ENCODE measurements around the gene CLCN6.

CLCN6 gene

GRCh38 chr1:11879311-11880180, 73.6 kb downstream of the CLCN6 start:
- DNase-seq (ENCODE audit: low read depth): no peak

GRCh38 chr1:11880181-11880575, 74.2 kb downstream of the CLCN6 start:
- no peak for DNase-seq (ENCODE audit: low read depth)

- no peak for DNase-seq (ENCODE audit: low read depth)
These were observed 75.1 kb downstream of the CLCN6 start for GRCh38 chr1:11880911-11881748.

GRCh38 chr1:11881749-11882441, 75.9 kb downstream of the CLCN6 start:
- DNase-seq (ENCODE audit: low read depth): no peak

- DNase-seq (ENCODE audit: low read depth): no peak
These were observed 77.0 kb downstream of the CLCN6 start for GRCh38 chr1:11882814-11883538.

GRCh38 chr1:11885916-11886315, 79.9 kb downstream of the CLCN6 start:
- no peak for DNase-seq (ENCODE audit: low read depth)

- DNase-seq (ENCODE audit: low read depth): no peak
These were observed 81.1 kb downstream of the CLCN6 start for GRCh38 chr1:11886986-11887665.

GRCh38 chr1:11887666-11888007, 81.6 kb downstream of the CLCN6 start:
- DNase-seq (ENCODE audit: low read depth): no peak

GRCh38 chr1:11888206-11888876, 82.3 kb downstream of the CLCN6 start:
- no peak for DNase-seq (ENCODE audit: low read depth)

GRCh38 chr1:11888877-11889208, 82.9 kb downstream of the CLCN6 start:
- no peak for DNase-seq (ENCODE audit: low read depth)

GRCh38 chr1:11891433-11892186, 85.6 kb downstream of the CLCN6 start:
- no peak for DNase-seq (ENCODE audit: low read depth)
